Inflammatory macrophage (primary cell): Measurements from ENCODE around the gene TNRC6C.
A peak's percentile ranks its signal among the peaks of the same experiment; 100 is the strongest.

Source experiments
- DNase-seq, 2 donors: peaks; one replicate each; pipeline ENCODE4 v3.0.0-alpha.2; 2020 to 2022
- total RNA-seq, 18 experiments: gene quantifications; one replicate each; lab custom pipeline; 2026; ENCODE audit warnings: mixed read lengths in 6 of 18, inconsistent platforms in 2 of 18; lab: John Stamatoyannopoulos, UW

Gene TNRC6C, protein sequence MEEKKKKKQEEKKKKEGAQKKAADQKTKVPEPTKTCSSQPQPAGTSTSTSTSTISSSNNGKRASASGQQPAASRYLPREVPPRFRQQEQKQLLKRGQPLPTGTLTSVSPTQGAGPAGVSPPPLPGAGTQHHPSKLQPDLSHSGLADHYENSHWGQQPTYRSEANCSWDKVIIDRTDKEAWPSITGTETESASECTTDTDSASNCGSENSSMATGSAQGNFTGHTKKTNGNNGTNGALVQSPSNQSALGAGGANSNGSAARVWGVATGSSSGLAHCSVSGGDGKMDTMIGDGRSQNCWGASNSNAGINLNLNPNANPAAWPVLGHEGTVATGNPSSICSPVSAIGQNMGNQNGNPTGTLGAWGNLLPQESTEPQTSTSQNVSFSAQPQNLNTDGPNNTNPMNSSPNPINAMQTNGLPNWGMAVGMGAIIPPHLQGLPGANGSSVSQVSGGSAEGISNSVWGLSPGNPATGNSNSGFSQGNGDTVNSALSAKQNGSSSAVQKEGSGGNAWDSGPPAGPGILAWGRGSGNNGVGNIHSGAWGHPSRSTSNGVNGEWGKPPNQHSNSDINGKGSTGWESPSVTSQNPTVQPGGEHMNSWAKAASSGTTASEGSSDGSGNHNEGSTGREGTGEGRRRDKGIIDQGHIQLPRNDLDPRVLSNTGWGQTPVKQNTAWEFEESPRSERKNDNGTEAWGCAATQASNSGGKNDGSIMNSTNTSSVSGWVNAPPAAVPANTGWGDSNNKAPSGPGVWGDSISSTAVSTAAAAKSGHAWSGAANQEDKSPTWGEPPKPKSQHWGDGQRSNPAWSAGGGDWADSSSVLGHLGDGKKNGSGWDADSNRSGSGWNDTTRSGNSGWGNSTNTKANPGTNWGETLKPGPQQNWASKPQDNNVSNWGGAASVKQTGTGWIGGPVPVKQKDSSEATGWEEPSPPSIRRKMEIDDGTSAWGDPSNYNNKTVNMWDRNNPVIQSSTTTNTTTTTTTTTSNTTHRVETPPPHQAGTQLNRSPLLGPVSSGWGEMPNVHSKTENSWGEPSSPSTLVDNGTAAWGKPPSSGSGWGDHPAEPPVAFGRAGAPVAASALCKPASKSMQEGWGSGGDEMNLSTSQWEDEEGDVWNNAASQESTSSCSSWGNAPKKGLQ (N-terminal part only)
- total RNA-seq: 2.6 to 14.4 (median 5.7) reads per million in 18 experiments

DNA sequence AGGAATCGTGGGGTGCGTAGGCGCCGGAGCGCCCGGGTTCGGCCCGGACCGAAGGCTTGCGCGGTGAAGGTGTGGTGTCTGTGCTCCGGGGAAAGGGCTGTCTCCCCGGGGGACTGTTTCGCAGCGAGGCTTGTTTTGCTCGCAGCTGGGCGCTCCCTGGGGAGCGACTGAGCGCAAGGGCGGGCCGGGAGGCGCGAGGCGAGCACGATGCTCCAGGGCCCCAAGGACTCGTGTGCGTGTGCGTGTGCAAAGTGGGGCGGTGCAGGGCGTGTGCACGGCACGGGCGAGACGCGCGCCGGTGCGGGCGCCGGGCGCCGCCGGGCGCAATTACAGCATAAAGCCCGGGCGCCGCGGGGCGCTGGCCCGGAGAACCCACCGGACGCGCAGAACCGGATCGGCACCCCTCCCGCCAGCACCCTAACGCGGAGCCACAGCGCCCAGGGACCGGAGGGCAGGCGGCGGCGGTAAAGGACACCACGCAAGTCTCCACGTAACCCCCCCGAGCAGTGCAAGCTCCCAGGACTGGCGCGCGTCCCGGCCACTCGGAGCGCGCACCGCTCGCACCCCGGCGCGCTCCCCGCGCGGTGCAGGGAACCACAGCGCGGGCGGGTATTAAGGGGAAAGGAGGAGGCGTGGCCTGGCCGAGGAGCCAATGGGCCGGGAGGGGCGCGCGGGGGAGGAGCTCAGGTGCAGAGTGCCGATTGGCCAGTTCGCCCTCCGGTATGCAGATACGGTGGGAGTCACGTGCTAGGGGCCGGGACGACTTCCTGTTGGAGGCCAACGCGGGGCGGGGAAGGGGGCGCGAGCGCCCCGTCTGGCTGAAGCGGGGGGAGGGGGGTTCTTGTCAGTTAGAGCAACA is at the start of gene TNRC6C:
Gene TNRC6C, plus strand, starts transcription at position 847 of the 859 bp plus-strand sequence. CDS start 45,504 bp downstream, outside the sequence.
- peak; percentile 99 for DNase-seq

DNA sequence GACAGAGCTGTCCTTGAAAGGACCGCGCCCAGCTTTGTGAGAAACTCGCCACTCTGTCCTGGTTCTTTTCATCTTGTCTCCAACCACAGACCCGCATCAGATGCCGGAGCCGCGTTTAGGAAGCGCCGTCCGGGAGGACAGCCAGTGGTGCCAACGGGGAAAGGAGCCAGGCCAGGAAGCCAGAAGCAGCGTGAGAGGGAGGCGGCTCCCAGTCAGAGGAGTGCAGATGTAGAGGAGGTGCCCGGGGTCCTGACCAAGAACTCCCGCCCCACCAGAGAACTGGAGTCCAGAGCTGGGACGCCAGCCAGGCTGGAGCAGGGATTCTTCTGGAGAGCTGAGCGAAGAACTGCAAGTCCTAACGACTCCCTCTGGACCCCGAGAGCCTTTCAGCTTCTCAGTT is 49.3 kb upstream of the TNRC6C start:
- DNase-seq: no peak

DNA sequence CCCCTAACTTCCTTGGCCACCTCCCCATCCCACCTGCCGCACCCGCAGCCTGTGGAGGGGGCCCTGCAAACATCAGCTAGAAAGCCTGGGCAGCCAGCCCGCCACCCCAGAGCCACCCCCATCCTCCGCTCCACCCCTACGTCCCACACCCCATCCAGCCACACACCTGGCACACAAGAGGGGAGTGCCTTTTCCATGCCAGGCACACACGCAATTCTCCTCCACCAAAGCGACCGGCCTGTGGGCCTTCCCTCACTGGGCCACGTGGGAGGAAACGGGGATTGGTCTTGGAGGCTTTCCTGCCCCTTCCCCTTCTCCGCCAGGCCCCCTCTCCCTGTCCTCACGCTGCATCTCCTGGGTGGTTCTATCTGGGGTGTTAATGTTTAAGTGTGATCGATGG is 48.7 kb upstream of the TNRC6C start:
- no peak for DNase-seq

DNA sequence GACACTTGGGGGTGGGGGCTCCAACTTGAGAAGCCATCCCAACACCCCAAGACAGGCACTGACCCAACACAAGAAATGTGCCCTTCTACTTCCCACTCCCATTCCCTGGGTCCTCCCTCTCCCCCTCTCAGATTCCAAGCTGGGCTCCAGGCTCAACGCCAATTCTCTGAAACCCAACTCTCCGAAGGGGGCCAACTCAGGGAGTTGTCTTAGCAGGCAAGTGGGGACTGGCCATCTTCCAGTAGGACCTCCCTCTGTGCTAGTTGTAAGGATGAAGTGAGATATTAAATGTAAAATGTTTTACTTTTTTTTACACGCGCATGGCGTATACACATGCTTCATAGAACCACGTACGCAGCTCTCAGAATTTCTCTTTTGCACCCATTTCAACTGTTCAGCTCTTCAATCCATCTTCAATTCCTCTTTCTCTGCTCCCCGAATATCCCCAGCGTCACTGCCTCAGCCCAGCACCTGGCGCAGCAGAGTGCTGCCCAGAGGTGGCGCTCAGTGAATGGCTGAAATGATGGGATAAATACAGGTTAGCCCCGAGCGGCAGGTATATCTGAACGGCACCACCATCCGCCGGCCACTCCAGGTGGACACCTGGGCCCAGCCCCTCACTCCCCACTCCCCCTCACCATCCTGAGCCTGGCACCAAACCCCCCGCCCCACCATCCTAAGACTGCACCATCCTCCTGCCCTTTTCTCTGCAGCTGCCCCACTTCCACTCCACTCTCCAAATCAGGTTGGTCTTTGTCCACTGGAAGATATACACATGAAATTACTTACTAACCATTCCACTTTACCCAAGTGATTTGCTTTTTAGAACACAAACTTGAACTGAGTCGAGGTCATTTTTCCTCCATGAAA is 43.9 kb upstream of the TNRC6C start:
- DNase-seq: no peak

DNA sequence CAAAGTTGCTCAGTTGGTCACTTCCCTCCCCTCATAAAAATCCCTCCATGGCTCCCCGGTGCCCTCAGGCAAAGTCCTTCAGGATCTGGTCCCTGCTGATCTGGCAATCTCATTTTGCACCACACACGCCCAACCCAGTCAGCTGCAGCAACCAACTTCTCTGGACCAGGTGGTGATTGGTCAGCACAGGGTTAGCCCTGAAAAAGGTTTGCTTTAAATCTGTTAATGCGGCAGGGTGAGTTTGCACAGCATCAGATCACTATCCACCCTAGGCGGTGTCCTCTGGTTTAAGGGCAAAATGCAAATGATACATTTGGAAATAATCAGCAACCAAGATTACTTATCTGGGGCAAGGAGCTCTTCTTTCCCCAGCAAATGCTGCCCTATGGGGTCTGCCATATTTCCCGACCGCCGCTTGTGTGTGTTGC is 42.9 kb upstream of the TNRC6C start:
- DNase-seq: no peak

DNA sequence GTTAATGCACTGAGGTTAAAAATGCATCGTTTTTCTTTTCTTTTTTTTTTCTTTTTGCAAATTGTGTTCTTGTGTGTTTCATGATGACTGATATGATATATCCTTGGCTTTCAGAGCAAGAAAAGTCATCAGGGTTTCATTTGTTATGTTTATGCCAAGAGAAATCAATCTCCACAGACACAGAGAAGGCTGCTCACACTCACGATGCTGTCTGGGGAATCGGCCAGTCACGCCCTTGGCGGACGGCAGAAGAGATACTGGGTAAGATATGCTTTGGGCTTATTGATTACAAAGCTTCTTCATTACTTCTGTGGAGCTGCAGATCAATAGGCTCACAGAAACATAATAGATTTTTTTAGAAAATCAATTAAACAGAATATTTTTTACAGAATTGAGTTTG is 42.2 kb upstream of the TNRC6C start:
- DNase-seq: no peak

DNA sequence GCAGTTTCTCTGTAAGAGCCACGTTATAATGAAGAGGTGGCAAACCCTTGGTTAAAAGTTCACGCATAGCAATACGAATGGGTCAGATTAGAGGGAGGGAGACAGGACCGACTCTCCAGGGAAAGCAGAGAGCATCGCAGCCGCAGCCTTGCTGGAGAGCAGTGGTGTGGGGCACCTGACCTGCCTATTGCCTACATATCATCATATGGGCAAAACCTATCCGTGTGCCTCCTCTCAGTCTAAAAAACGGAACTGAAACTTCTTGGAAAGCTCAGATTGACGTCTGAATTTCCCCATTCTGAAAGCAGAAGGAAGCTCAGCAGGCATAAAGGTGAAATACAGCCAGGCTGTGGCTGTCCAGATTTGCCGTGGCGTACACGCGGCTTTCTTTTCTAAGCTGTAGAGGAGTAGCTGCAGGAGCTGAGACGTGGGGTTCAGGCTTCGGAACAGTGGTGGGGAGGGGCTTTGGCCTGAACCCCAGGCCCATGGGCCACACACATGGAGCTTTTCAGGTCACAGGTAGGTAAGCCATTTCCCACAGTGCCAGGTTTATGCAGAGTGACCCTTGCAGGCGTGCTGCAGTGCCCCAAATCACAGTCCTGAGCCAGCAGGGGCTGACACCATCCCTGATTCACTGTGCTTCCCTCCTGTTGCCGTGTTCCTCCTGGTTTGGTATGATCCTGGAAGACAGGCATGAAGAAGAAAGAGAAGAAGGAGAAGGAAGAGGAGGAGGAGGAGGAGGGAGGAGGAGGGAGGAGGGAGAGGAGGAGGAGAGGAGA is 41.6 kb upstream of the TNRC6C start:
- DNase-seq: peak; percentile 92 to 95

DNA sequence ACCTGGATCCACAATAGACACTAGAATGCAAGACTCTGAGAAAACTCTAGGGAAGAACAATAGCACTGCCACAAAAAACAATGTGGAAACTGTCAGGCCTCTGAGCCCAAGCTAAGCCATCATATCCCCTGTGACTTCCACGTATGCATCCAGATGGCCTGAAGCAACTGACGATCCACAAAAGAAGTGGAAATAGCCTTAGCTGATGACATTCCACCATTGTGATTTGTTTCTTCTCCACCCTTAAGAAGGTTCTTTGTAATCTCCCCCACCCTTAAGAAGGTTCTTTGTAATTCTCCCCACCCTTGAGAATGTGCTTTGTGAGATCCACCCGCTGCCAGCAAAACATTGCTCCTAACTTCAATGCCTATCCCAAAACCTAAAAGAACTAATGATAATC is 39.2 kb upstream of the TNRC6C start:
- no peak for DNase-seq

DNA sequence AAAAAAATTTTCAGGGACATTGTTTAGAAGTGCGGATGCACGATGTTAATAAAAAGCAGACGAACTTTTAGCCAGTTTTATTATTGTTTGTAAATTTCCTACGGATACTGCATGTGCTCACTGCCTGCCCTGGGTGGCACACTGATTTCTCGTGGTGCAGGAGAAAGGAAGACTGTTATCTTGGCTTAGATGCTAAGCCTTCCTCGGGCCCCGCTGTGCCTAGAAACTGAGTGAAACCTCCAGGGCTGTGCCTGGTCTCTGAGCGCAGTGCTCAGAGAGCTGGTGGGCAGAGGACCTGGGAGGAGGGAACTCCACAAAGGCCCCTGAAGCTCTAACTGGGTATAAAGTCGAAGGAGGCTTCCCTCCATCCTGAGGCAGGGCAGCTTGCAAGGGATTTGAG is 35.4 kb upstream of the TNRC6C start:
- DNase-seq: no peak

DNA sequence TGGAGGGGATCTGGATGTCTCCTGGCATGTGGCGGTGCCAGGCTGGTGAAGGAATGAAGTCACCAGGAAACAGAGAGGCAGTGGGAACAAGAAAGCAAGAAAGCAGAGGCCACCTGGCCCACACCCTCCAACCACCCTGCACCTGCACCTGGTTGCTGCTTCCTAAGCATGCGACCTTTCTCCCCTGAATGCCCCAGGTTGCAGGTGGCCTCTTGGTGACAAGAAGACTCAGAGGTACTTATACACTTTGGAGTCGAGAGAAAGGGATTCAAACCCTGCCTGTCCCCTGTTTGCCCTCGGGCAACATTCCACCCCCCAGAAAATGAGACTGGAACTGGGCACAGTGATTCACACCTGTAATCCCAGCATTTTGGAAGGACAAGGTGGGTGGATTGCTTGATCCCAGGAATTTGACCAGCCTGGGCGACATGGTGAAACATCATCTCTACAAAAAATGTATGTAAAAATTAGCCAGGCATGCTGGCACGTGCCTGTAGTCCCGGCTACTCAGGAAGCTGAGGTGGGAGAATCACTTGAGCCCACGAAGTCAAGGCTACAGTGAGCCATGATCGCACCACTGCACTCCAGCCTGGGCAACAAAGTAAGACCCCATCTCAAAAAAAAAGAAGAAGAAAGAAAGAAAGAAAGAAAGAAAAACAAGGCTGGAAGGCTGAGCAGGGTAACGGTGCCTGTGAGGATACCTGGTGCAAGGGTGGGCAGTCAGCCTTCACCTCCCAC is 34.6 kb upstream of the TNRC6C start:
- DNase-seq: no peak

DNA sequence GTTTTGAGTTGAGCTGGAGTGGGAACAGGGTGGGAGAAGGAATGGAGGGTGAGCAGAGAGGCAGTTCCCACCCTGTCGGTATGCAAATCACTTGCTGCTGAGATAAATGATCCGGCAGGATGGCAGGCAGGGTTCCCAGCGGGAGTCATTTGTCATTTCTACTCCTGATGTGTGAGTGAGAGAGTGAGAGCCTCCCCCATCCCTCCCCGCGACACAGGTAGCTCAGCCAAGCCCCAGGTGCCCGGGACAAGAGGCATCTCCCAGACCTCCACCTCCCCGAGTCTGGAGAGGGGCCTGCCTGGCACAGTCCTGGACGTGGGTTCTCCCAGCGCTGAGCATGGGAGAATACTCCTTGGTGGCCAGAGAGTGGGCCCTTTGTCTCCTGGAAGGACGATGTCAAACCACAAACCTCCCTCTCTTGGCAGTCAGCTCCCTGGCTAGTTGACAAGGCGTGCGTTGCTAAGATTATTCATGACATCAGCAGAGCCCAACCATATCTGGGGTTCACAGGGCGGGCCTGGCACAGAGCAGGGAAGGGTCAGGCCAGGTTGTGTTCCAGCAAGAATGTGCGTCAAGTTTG is 33.7 kb upstream of the TNRC6C start:
- no peak for DNase-seq

DNA sequence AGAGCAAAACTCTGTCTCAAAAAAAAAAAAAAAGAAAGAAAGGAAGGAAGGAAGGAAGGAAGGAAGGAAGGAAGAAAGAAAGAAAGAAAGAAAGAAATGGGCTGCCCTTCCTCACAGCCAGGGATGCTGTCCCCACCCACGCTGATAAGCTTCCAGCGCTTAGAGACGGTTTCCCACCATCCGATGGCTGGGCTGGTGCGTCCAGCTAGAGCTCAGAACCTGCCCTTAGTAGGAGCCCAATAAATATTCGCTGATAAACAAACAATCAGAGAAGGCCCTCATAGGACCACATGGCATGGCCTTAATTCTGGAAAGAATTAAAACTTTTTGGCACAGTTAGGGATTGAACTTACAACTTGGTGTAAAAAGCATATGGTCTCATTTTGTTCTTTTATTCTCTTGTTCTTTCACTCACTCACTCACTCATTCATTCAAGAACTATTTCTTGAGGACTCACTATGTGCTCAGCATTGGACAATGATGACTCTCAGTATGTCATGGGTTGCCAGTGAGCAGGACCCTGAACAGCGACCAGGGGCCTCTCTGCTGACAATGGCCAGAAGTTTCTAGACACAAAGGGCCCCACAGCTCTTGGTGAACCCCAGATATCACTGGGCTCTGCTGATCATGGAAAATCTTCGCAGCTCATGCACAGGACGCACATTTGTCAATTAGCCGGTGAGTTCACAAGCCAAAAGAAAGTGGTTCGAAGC is 32.5 kb upstream of the TNRC6C start:
- DNase-seq: no peak

DNA sequence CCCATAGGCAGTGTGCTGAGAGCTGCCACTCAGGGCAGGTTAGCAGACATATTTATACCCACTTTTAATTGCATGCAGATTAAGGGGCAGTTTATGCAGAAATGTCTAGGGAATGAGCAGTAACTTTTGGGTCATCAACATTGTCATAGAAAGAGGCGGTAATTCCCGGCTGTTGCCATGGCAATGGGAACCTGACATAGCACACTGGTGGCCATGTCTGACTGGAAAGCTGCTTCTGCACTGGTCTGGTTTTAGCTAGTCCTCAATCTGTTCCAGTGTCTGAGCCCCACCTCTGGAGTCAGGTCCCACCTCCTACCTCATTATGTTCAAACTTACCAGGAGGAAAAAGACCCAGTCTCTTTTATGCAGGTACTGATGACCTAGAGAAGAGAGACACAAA is 31.5 kb upstream of the TNRC6C start:
- DNase-seq: no peak

DNA sequence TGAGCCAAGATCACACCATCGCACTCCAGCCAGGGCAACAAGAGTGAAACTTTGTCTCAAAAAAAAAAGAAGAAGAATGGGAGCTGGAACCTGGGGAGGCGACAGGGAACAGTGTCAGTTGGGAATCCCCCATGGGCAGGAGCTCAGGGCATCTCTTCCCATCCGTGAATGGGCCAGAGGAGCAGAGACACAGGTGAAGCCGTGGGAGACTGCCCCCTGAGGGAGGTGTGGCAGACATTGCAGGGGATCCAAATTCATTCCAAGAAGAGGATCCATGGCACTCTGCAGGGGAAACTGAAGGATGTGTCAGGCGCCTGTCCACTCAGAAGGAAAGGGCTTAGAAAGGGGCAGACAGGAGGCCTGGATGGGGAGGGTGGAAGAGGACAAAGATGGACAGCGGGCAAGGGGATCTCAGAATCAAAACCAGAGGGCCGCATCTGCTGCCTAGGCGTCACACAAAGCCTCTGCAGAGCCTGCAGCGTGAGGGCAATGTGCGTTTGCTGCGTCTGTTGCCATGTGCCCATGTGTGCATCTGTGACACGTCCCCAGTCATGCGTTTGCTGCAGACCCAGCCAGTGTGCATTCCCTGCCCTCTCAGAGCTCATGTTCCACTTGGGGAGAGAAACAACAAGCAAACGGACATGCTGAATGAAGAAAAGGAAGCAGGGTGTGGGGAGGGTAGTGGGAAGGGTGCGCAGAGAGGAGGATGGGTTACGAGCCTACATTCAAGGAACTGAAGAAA is 30.6 kb upstream of the TNRC6C start:
- DNase-seq: no peak

DNA sequence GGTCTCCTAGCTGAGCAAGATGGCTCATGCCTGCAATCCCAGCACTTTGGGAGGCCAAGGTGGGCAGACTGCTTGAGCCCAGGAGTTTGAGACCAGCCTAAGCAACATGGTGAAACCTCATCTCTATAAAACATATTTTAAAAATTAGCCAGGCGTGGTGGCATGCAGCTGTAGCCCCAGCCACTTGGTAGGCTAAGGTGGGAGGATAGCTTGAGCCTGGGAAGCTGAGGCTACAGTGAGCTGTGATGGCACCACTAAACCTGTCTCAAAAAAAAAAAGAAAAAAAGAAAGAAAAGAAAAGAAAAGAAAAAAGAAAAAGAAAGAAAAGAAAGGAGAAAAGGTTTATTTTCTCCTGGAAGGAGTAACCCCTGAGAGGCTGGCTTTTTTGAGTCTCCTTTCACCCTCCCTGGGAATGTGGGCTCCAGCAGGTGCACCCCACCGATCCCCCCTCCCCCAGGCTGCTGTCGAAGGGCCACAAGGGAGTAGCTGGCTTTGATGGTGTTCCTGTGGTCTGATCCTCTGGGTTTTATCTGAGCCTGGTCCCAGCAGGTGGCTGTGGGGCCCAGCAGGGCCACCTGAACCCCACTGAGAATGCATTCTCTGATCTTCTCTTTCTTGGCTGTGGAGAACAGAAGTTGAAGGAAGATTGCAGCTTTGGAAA is 29.9 kb upstream of the TNRC6C start:
- DNase-seq: no peak

DNA sequence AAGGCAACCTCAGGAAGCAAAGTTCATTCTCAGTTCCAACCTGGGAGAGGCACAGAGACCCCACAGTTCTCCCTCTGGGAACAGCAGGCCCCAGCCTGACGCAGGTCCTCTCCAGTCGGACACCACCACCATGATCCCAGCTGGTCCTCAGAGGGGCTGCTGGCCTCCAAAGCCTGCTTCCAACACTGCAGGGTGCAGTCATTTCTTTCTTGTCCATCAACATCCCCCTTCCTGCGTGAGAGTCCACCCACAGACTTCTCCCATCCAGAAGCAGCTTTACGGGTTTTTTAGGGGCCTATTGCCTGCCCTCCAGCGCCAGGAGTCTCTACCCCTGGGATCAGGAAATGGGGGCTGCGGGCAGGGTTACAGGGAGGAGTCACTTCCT is 29.3 kb upstream of the TNRC6C start:
- DNase-seq: no peak

DNA sequence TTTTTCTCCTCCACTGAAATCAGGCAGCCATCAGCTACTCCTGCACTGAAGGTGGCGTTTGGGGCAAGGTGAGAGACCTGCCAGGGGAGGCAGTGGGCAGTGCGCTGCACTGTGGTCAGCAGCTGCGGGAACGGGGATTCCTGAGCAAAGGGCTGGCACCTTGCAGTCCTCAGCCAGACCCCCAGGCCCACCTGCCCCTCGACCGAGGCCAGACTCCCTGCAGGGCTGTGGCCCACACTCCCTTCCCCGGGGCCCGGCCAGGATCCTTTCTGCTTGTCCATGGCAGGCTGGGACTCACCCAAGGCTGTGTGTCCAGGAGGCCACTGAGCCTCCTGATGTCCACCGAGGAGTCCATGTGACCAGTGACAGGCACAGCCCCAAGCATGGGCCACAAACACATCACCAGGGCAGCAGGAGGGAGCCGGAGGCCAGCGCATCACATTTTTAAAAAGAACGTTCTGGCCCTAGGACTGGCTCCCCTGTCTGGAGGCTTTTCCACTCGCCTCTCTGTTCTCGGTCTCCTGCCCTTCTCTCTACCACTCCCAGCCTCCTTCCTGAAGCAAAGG is 28.5 kb upstream of the TNRC6C start:
- DNase-seq: no peak
